Activated naive CD4-positive, alpha-beta T cell treated with anti-CD3 and anti-CD28 coated beads, Interleukin-2, amount 50 U/mL, for 24 hours (primary cell): ENCODE data around the gene CNTNAP1.
A peak's percentile ranks its signal among the peaks of the same experiment; 100 is the strongest.
"Not testable (repeated sequence)": the region's sequence is repeated elsewhere in the genome, so short reads cannot be mapped to it uniquely, and the experiment has no call there.

Experiments used
- H3K27ac Mint-ChIP-seq: one replicate; pipeline ENCODE4 v1.8.0; 2021; ENCODE audit warnings: mild to moderate bottlenecking, mixed read lengths
- H3K27me3 Mint-ChIP-seq: one replicate; pipeline ENCODE4 v1.8.0; 2021; ENCODE audit warnings: mixed read lengths
- H3K36me3 Mint-ChIP-seq: one replicate; pipeline ENCODE4 v1.8.0; 2021; ENCODE audit warnings: mixed read lengths
- H3K4me1 Mint-ChIP-seq: one replicate; pipeline ENCODE4 v1.8.0; 2021; ENCODE audit warnings: mixed read lengths
- H3K4me3 Mint-ChIP-seq: one replicate; pipeline ENCODE4 v1.8.0; 2021; ENCODE audit warnings: mild to moderate bottlenecking, mixed read lengths
- H3K9me3 Mint-ChIP-seq: one replicate; pipeline ENCODE4 v1.8.0; 2021; ENCODE audit warnings: mixed read lengths

CNTNAP1 gene

DNA sequence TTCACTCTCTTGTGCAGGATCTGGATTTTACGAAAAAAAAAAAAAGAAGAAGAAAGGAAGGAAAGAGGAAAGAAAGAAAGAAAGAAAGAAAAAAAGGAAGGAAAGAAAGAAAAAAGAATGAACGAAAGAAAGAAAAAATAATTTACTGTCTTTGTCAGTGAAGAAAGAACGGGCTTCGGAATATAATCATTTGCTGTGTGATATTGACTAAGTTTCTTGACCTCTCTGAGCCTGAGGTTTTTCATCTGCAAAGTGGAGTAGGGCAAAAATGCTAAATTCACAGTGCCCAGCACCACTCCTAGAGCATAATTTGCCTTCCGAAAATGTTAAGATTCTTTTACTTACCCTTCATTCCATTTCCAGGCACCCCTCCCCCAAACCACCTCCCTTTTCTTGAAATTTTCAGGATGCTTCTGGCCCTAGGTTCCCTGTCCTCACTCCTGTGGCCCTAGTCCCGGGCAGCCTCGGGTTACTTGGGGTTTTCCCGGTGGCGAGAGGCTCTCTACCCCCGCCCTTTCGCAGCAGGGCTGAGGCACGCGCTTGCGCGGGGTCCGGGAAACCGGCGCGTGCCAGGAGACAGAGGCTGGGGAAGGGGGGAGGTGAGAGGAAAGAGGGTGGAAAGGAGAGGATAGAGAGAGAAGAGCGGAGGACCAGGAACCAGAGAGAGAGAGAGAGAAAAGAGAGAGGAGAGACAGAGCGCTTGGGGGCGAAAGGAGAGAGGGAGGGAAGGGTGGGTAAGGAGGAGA, at the start of gene CNTNAP1:
Gene CNTNAP1, plus strand, starts transcription at position 556 of the 746 bp plus-strand sequence. CDS start 299 bp downstream, outside the sequence.
- Mint-ChIP-seq H3K36me3 (no peaks in the 10 kb centered on the region), H3K27me3 (peaks cover 22% of the 10 kb centered on the region), H3K9me3 (no peaks in the 10 kb centered on the region), H3K4me3 (peak within 1 kb of the TSS; percentile 71), H3K27ac (peak within 1 kb of the TSS; percentile 55), H3K4me1 (peaks cover 52% of the 10 kb centered on the region)

DNA sequence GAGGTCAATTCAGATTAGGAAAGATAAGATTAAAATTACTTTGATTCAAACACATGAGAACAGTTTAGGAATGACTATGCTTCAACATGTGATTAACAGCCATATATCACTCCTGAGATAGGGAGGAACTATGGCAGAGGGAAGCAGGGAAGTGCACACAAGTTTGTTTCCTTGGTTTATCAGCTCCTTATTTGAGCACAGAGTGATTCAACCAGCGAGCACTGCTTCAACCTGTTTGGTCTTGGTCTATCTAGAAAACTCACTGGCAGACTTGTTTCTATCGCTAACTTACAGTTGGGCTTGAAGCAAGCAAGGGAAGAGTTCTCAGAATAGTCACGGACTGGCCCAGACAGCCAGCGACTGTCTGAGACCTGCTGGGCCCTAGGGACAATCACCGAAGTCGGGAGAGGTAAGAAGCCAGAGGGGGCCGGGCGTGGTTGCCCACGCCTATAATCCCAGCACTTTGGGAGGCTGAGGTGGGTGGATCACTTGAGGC, 49.3 kb upstream of the CNTNAP1 start:
- Mint-ChIP-seq H3K4me1 (no peaks in the 10 kb centered on the region), H3K27ac (no peak overlapping the region), H3K27me3 (no peaks in the 10 kb centered on the region), H3K9me3 (no peaks in the 10 kb centered on the region), H3K4me3 (no peak overlapping the region), H3K36me3 (no peaks in the 10 kb centered on the region)

DNA sequence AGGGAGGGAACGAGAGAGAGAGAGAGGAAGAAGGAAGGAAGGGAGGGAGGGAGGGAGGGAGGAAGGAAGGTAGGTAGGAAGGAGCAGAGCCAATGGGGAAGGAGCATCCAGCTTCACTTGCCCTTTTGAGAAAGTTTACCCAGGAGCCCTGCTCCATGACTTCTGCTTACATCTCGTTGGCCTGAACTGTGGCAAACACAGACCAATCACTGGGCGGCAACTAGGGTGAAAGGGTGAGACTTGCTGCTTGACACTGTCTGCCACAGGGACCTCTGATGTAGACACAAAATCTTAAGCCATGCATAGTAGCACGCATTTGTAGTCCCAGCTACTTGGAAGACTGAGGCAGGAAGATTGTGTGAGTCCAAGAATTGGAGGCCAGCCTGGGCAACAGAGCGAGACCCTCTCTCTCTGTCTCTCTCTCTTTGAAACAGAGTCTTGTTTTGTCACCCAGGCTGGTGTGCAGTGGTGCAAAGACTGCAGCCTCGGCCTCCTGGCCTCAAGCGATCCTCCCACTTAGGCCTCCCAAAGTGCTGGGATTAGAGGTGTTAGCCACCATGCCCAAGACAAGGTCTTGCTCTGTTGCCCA, 42.7 kb upstream of the CNTNAP1 start:
- H3K27me3 Mint-ChIP-seq, result no peaks in the 10 kb centered on the region
- no peak overlapping the region for H3K4me3 Mint-ChIP-seq
- no peaks in the 10 kb centered on the region for H3K9me3 Mint-ChIP-seq
- H3K27ac Mint-ChIP-seq, result no peak overlapping the region
- no peaks in the 10 kb centered on the region for H3K4me1 Mint-ChIP-seq
- H3K36me3 Mint-ChIP-seq, result no peaks in the 10 kb centered on the region

DNA sequence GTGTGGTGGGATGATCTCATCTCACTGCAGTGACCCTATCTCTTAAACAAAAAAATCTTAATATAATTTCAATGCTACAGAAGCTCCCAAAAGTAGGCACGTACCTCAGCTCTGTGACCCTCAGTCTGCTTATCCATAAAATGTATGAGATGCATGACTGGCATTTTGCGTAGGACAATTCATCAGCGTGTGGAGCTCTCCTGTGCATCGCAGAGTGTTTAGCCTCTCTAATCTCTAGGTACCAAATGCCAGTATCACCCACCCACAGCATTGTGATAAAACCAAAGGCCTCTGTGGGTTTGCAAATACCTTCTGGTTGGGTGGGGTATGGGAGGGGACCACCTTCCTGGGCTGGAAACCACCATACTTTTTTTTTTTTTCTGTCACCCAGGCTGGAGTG, 42.2 kb upstream of the CNTNAP1 start:
- H3K9me3 Mint-ChIP-seq, result no peaks in the 10 kb centered on the region
- H3K4me3 Mint-ChIP-seq, result no peak overlapping the region
- no peaks in the 10 kb centered on the region for H3K27me3 Mint-ChIP-seq
- H3K36me3 Mint-ChIP-seq, result no peaks in the 10 kb centered on the region
- H3K4me1 Mint-ChIP-seq, result no peaks in the 10 kb centered on the region
- H3K27ac Mint-ChIP-seq, result no peak overlapping the region

DNA sequence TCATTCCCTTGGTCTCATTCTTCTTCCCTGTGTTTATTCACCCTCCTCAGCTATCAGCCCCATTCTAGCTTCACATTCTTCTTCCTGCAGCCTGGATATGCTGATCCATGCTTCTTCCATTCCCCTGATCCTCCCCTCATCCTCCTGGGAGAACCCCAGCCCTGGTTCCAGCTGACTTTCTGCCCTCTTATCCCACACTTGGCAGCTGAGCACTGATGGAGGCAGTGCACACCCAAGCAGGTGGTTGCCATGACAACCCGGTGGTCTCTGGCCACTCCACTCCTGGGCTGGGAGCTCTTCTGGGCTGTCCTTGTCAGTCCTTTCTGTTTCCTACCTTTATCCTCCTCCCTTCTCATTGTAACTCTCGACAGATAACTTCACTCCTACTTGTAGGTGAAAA, 40.0 kb upstream of the CNTNAP1 start:
- Mint-ChIP-seq H3K4me1 (no peaks in the 10 kb centered on the region), H3K4me3 (no peak overlapping the region), H3K27me3 (no peaks in the 10 kb centered on the region), H3K36me3 (no peaks in the 10 kb centered on the region), H3K9me3 (no peaks in the 10 kb centered on the region), H3K27ac (no peak overlapping the region)

DNA sequence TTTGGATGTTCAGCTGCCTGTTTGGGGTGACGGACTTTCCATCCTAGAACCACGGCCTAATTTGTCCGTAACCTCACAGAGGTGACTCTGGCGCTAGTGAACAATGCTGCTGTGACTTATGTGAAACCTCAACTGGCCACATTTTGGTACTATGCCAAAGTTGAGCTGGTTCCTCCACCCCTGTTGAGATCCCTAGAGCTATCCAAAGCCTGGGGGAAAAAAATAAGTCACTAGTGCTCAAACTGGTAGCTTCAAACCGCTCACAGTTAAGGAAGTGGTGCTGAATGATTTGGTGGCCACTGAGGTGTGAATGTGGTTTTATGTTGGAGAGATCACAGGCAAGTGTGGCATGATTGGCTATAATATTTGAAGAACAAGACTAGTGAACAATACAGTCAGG, 34.6 kb upstream of the CNTNAP1 start:
- peaks cover 2% of the 10 kb centered on the region for H3K27me3 Mint-ChIP-seq
- H3K27ac Mint-ChIP-seq, result peak overlapping the region; percentile 5
- H3K4me1 Mint-ChIP-seq, result no peaks in the 10 kb centered on the region
- H3K4me3 Mint-ChIP-seq, result no peak overlapping the region
- no peaks in the 10 kb centered on the region for H3K36me3 Mint-ChIP-seq
- H3K9me3 Mint-ChIP-seq, result no peaks in the 10 kb centered on the region

DNA sequence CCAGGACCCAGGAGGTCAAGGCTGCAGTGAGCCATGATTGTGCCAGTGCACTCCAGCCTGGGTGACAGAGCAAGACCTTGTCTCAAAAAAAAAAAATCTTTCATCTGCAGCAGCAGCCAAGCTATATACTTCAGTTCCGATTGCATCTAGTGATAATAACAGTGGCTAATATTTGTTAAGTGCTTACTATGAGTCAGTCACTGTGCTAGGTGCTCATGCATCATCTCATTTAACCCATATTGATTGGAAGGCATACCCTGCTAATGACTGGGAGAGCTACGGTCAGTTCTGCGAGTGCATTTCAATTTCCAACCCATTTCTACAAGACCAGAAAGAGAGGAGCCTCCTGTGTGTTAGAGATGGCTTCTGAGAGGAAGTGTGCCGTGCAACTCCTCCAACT, 30.9 kb upstream of the CNTNAP1 start:
- H3K27me3 Mint-ChIP-seq, result peaks cover 3% of the 10 kb centered on the region
- peak overlapping the region; percentile 1 for H3K27ac Mint-ChIP-seq
- no peaks in the 10 kb centered on the region for H3K4me1 Mint-ChIP-seq

DNA sequence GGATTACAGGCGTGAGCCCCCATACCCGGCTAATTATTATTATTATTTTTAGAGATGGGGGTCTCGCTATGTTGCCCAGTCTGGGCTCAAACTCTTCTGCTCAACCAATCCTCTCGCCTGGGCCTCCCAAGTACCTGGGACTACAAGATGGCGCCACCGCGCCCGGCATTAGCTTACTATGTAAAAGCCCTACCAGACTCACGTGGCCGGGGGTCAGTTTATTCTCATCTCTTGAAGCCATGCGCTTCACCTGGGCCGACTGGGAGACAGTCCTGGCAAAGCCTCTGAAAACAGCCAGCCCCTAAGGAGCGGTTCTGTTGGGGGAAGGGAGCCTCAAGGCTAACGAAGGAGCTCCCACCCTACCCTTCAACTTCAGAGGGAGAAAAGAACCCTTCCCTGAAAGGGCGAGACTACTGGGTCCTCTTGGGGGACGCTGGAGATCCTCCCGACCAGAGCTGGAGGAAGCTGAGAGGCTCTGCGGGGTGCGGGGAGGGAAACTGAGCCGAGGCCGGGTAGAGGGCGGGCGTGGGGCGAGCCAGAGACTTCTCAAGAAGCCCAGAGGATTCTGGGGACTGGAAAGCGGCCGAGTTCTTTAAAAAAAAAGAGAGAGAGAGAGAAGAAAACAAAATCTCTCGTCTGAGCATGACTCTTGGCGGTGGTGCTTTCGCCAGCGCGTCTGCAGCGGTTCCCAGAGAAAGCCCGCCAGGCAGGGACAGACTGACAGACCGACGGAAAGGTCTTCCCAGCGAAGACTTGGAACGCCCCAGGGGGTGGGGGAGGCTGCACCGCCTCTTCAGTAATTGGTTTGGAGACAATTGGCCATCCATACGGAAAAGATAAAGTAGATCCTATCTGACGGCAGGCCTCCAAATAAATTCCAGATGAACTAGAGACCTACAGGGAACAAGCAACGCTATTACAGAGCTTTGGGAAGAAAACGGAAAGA, 28.9 kb upstream of the CNTNAP1 start:
- H3K27me3 Mint-ChIP-seq, result peaks cover 3% of the 10 kb centered on the region
- H3K9me3 Mint-ChIP-seq, result no peaks in the 10 kb centered on the region
- no peaks in the 10 kb centered on the region for H3K36me3 Mint-ChIP-seq
- H3K4me1 Mint-ChIP-seq, result peaks cover 7% of the 10 kb centered on the region
- no peak overlapping the region for H3K27ac Mint-ChIP-seq
- no peak overlapping the region for H3K4me3 Mint-ChIP-seq

More for the DNA sequence above, 30.9 kb upstream of the CNTNAP1 start:
- Mint-ChIP-seq H3K9me3 (no peaks in the 10 kb centered on the region), H3K4me3 (no peak overlapping the region), H3K36me3 (no peaks in the 10 kb centered on the region)

DNA sequence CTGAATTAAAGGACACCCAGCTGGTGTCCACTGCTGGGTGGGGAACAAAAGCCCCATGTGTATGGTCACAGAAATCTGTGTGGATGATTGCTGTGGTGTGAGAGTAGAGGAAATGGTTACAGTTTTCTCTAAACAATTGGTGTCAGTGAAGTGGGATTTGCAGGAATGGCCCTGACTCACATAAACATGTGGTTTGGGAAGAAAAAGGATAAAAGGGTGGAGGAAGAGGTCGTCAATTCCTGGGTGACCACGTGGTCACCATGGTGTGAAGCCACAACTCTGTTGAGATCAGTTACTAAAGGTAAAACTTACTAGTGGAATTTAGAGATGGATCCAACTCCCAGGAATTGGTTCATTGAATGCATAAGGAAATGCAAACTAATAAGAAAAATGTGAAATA, 26.8 kb upstream of the CNTNAP1 start:
- Mint-ChIP-seq H3K4me3 (no peak overlapping the region), H3K27me3 (peaks cover 3% of the 10 kb centered on the region), H3K27ac (peak overlapping the region; percentile 66), H3K9me3 (no peaks in the 10 kb centered on the region), H3K4me1 (peaks cover 12% of the 10 kb centered on the region), H3K36me3 (no peaks in the 10 kb centered on the region)

DNA sequence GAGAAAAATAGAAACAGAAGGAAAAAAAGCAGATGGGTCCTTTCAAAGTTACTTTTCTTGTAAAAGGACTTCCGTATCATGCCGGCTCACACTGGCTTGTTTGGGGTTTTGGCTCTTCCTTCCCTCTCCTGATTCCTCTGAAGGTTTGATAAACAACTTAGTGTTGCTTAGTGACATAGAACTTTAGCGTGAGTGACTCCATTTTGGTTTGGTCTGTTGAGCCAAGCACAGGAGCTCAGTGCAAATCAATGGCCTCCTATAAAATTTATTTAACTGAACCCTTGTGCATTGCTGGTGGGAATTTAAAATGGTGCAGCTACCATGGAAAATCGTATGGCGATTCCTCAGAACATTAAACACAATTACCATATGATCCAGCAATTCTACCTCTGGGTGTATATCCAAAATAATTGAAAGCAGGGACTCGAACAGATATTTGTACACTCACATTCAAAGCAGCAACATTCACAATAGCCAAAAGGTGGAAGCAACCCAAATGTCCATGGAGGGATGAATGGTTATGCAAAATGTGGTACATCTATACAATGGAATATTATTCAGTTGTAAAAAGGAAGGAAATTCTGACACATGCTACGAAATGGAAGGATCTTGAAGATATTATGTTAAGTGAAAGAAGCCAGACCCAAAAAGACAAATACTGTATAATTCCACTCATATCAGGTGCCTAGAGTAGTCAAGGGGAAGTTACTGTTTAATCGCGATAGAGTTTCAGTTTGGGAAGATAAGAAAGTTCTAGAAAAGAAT, 24.3 kb upstream of the CNTNAP1 start:
- Mint-ChIP-seq H3K4me1 (peaks cover 12% of the 10 kb centered on the region), H3K27ac (peak overlapping the region; percentile 83), H3K27me3 (peaks cover 2% of the 10 kb centered on the region), H3K36me3 (no peaks in the 10 kb centered on the region), H3K9me3 (no peaks in the 10 kb centered on the region), H3K4me3 (peak overlapping the region; percentile 90)

DNA sequence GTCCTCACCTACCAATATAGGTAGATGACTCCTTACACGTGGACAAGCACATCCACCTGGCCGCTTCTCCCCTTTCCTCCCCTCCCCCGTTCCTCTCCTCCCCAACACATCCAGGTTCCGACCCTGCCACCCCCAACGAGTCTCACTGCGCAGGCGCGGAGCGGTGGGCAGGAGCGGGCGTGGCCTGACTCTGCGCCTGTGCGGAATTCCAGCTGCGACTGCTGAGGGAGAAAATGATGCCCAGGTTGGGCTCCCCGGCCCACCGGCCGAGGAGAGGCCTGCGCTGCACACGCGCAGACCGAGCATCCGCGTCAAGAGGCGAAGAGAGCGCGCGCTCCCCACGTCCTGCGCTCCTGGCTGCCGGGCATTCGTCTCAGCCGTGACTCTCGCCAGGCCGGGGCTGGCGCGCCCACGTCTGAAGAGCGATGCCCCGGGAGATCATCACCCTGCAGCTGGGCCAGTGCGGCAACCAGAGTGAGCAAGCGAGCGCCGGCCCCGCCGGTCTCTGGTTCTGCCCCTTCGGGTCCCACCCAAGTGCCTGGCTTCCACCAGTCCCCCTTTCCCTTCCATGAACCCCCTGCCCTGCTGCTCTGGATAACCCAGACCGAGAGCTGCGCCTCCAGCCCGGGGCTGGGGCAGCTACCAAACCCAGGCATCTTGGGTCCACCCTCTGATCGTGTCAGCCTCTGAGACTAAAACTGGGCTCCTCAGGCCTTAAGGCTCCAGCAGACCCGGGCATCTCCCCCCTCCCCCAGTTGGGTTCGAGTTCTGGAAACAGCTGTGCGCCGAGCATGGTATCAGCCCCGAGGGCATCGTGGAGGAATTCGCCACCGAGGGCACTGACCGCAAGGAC, 23.0 kb upstream of the CNTNAP1 start, which contains the start of gene TUBG2:
Gene TUBG2, plus strand, starts transcription at position 206 of the 853 bp plus-strand sequence. Its CDS starts 220 bp downstream, at position 426.
- H3K27me3 Mint-ChIP-seq, result no peaks in the 10 kb centered on the region
- no peaks in the 10 kb centered on the region for H3K36me3 Mint-ChIP-seq
- H3K4me1 Mint-ChIP-seq, result peaks cover 12% of the 10 kb centered on the region
- H3K4me3 Mint-ChIP-seq, result peak within 1 kb of the TSS; percentile 90
- H3K9me3 Mint-ChIP-seq, result no peaks in the 10 kb centered on the region
- H3K27ac Mint-ChIP-seq, result peak within 1 kb of the TSS; percentile 83

DNA sequence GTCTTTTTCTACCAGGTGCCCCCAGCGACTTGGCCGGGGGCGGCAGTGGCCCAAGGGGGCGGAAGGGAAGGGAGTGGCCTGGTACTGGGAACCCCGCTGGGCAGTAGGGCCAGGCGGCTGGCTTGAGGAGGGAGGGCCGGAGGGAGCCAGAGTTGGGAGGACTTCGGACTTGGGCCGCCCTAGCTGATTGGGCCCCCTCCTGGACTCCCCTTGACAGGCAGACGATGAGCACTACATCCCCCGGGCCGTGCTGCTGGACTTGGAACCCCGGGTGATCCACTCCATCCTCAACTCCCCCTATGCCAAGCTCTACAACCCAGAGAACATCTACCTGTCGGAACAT, 22.4 kb upstream of the CNTNAP1 start:
- H3K27ac Mint-ChIP-seq, H3K9me3 Mint-ChIP-seq, H3K27me3 Mint-ChIP-seq, H3K36me3 Mint-ChIP-seq: not testable (repeated sequence)
- H3K4me3 Mint-ChIP-seq, result peak overlapping the region; percentile 90
- peaks cover 12% of the 10 kb centered on the region for H3K4me1 Mint-ChIP-seq

DNA sequence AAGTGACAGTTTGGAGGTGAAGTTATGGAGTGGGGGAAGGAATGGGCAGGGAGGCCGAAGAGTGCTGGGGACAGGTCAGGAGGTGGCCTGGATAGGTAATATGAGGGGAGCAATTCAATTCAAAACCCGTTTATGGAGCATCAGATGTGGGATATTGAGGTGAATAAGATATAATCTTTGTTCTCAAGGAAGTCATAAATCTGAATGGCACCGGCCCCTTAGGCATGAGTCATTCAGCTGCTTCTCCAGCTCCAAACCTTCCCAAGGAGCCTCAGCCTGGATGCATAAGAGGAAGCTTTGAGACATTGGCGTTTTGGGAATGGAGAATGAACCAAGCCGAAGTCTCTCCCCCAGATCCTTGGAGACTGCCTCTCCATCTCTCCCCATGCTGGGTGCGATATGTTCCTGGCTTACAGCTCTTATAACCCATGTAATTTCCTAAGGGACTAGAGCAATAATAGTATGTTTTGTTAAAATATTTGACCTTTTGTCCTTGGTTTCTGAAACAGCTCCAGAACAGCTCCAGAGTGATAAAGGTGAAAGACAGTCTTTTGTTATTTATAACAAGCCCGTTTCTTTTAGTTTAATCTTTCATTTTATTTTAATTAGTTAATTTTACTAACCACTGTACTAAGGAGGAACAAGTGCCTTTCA, 21.5 kb upstream of the CNTNAP1 start:
- Mint-ChIP-seq H3K36me3 (peaks cover 3% of the 10 kb centered on the region), H3K27me3 (no peaks in the 10 kb centered on the region), H3K27ac (no peak overlapping the region), H3K4me1 (peaks cover 12% of the 10 kb centered on the region), H3K9me3 (no peaks in the 10 kb centered on the region), H3K4me3 (no peak overlapping the region)

DNA sequence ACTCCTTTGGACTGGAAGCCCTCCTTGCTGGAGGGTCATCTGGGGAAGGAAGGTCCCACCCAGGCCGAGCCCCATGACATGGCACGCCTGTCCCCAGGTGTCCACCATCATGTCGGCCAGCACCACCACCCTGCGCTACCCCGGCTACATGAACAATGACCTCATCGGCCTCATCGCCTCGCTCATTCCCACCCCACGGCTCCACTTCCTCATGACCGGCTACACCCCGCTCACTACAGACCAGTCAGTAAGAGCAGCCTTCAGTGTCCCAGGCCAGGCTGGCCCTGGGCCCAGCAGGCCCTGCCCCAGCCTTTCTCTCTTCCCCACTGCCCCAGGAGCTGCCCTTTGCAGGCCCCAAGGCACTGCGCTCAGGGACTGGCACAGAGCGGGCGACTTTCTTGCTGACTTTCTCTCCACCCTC, 16.7 kb upstream of the CNTNAP1 start:
- H3K27ac Mint-ChIP-seq, result no peak overlapping the region

More for the DNA sequence above, 16.7 kb upstream of the CNTNAP1 start:
- peaks cover 11% of the 10 kb centered on the region for H3K4me1 Mint-ChIP-seq
- H3K27me3 Mint-ChIP-seq, result peaks cover 5% of the 10 kb centered on the region
- H3K9me3 Mint-ChIP-seq, result no peaks in the 10 kb centered on the region
- H3K36me3 Mint-ChIP-seq, result peaks cover 4% of the 10 kb centered on the region
- no peak overlapping the region for H3K4me3 Mint-ChIP-seq
